Neural cell (in vitro differentiated cells): ENCODE data around the gene FITM2. TPM values are rescaled to one million over a fixed set of nuclear protein-coding genes. Genes with fewer than 3 reads are reported as not detected.

ENCODE experiments used
- H2AFZ ChIP-seq: fragments of 200-600, 300-800 bp; sonication (generic), shearing (Covaris generic); 2 replicates; pipeline ENCODE4 v1.6.0; 2014; ENCODE audit warnings: low read depth, mild to moderate bottlenecking, antibody characterized with exemption, low read length, moderate library complexity
- H3F3A ChIP-seq: fragments of 200-600 bp; shearing (Covaris generic); 2 replicates; pipeline ENCODE4 v1.6.1; 2016; ENCODE audit warnings: mild to moderate bottlenecking, moderate library complexity, mixed read lengths, antibody characterized with exemption, low read length; ENCODE audit not compliant: insufficient read depth, poor library complexity, severe bottlenecking
- H3K27ac ChIP-seq: fragments of 200-600, 300-800 bp; sonication (generic), shearing (Covaris generic); 2 replicates; pipeline ENCODE4 v1.5.1; 2014; ENCODE audit warnings: mild to moderate bottlenecking, low read length, moderate library complexity
- H3K27me3 ChIP-seq: fragments of 300-800, 200-600 bp; sonication (generic), shearing (Covaris generic); 2 replicates; pipeline ENCODE4 v1.6.0; 2014; ENCODE audit warnings: mild to moderate bottlenecking, low read depth, low read length, moderate library complexity; ENCODE audit not compliant: insufficient read depth
- H3K36me3 ChIP-seq: fragments of 300-800, 200-600 bp; sonication (generic), shearing (Covaris generic); 2 replicates; pipeline ENCODE4 v1.5.1; 2014; ENCODE audit warnings: mild to moderate bottlenecking, antibody characterized with exemption, low read length, moderate library complexity; ENCODE audit not compliant: insufficient read depth
- H3K4me2 ChIP-seq: fragments of 300-800, 200-600 bp; sonication (generic), shearing (Covaris generic); 2 replicates; pipeline ENCODE4 v1.6.0; 2014; ENCODE audit warnings: mild to moderate bottlenecking, low read length
- H3K4me3 ChIP-seq: fragments of 300-800, 200-600 bp; sonication (generic), shearing (Covaris generic); 2 replicates; pipeline ENCODE4 v1.5.1; 2014; ENCODE audit warnings: mild to moderate bottlenecking, low read length, moderate library complexity
- H3K79me2 ChIP-seq: fragments of 200-600 bp; shearing (Covaris generic); replicated peaks from 2 replicates; pipeline ENCODE4 v1.6.0; 2014; ENCODE audit warnings: mild to moderate bottlenecking, low read length, moderate library complexity; ENCODE audit not compliant: insufficient read depth
- H3K9ac ChIP-seq: fragments of 300-800, 200-600 bp; sonication (generic), shearing (Covaris generic); 2 replicates; pipeline ENCODE4 v1.6.1; 2016; ENCODE audit warnings: mild to moderate bottlenecking, low read length, mixed read lengths
- H3K9me2 ChIP-seq: fragments of 200-600 bp; shearing (Covaris generic); 2 replicates; pipeline ENCODE4 v1.6.1; 2016; ENCODE audit warnings: mild to moderate bottlenecking, low read length, mixed read lengths; ENCODE audit not compliant: insufficient read depth
- H3K9me3 ChIP-seq: fragments of 200-600, 300-800 bp; sonication (generic), shearing (Covaris generic); 2 replicates; pipeline ENCODE4 v1.6.1; 2016; ENCODE audit warnings: mild to moderate bottlenecking, mixed run types, low read length, moderate library complexity, mixed read lengths
- H4K20me1 ChIP-seq: fragments of 200-600 bp; shearing (Covaris generic); 2 replicates; pipeline ENCODE4 v1.6.1; 2016; ENCODE audit warnings: mild to moderate bottlenecking, mixed run types; ENCODE audit not compliant: insufficient read depth
- EP300 ChIP-seq: fragments of 450-650 bp; conservative IDR thresholded peaks from 2 replicates; pipeline ENCODE4 v1.6.1; 2014; ENCODE audit warnings: antibody characterized with exemption, mild to moderate bottlenecking, moderate library complexity; ENCODE audit not compliant: poor library complexity, severe bottlenecking
- EZH2 ChIP-seq: fragments of 200-600, 300-800 bp; shearing (Covaris generic), sonication (generic); IDR thresholded peaks from 2 replicates; pipeline ENCODE4 v1.6.1; 2014; ENCODE audit warnings: antibody characterized with exemption, low read length, borderline replicate concordance, mild to moderate bottlenecking; ENCODE audit not compliant: insufficient read depth, poor library complexity, severe bottlenecking
- MXI1 ChIP-seq: fragments of 450-650 bp; conservative IDR thresholded peaks from 2 replicates; pipeline ENCODE4 v1.6.1; 2014; ENCODE audit warnings: antibody characterized with exemption, mild to moderate bottlenecking; ENCODE audit not compliant: poor library complexity, severe bottlenecking
- POLR2AphosphoS5 ChIP-seq: IDR thresholded peaks from 2 replicates; pipeline ENCODE4 v1.6.1; 2012
- RAD21 ChIP-seq: fragments of 450-650 bp; conservative IDR thresholded peaks from 2 replicates; pipeline ENCODE4 v1.6.1; 2014; ENCODE audit warnings: antibody characterized with exemption, mild to moderate bottlenecking, moderate library complexity
- SMC3 ChIP-seq: fragments of 450-650 bp; conservative IDR thresholded peaks from 2 replicates; pipeline ENCODE4 v1.6.1; 2014; ENCODE audit warnings: antibody characterized with exemption, mild to moderate bottlenecking, moderate library complexity; ENCODE audit not compliant: poor library complexity
- TAF1 ChIP-seq: IDR thresholded peaks from 2 replicates; pipeline ENCODE4 v1.6.1; 2012; ENCODE audit warnings: low read depth
- polyA plus RNA-seq: library from polyadenylated mRNA; depleted of rRNA; stranded (reverse); fragments of >200 nt; gene quantifications from 2 replicates; pipeline ENCODE4 v1.2.3, GENCODE V29; 2014
- TF ChIP-seq, protein P1 (sequence below): IDR thresholded peaks from 2 replicates; pipeline ENCODE4 v1.6.1; 2012; ENCODE audit warnings: borderline replicate concordance
- TF ChIP-seq, protein P2 (sequence below): fragments of 450-650 bp; IDR thresholded peaks from 2 replicates; pipeline ENCODE4 v1.5.1; 2014; ENCODE audit warnings: antibody characterized with exemption, mild to moderate bottlenecking, moderate library complexity; ENCODE audit not compliant: poor library complexity, severe bottlenecking

FITM2 gene
- polyA plus RNA-seq, 1 donor from 2014 or later, result 5.5 TPM

DNA sequence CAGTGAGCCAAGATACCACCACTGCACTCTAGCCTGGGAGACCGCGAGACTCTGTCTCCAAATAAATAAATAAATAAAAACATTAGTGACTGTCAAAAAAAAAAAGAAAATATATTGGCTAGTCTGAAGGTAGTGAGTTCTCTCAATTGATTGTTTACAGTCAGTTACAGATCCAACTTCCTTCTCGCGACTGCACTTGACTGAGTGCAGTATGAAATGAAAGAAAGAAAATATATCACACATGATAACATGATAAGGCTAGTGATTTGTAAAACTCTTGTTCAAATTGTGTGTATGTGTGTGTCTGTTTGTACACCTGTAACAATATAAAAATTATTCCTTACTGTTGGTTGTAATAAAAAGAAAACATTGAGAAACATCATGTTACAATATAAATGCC, 33.7 kb upstream of the FITM2 start:
- Histone ChIP-seq H3F3A (no peaks in the 10 kb centered on the region), H3K4me3 (no peak overlapping the region), H4K20me1 (no peaks in the 10 kb centered on the region), H3K27me3 (no peaks in the 10 kb centered on the region), H3K79me2 (no peaks in the 10 kb centered on the region), H3K9me2 (no peaks in the 10 kb centered on the region), H3K36me3 (no peaks in the 10 kb centered on the region), H3K4me2 (no peak overlapping the region), H3K9me3 (no peaks in the 10 kb centered on the region), H3K9ac (no peak overlapping the region), H2AFZ (no peak overlapping the region), H3K27ac (no peak overlapping the region)
- TF ChIP-seq MXI1, result no peak
- TF ChIP-seq TAF1, result no peak
- TF ChIP-seq EZH2, result no peak
- TF ChIP-seq SMC3, result no peak
- TF ChIP-seq POLR2AphosphoS5, result no peak
- TF ChIP-seq, protein P1, sequence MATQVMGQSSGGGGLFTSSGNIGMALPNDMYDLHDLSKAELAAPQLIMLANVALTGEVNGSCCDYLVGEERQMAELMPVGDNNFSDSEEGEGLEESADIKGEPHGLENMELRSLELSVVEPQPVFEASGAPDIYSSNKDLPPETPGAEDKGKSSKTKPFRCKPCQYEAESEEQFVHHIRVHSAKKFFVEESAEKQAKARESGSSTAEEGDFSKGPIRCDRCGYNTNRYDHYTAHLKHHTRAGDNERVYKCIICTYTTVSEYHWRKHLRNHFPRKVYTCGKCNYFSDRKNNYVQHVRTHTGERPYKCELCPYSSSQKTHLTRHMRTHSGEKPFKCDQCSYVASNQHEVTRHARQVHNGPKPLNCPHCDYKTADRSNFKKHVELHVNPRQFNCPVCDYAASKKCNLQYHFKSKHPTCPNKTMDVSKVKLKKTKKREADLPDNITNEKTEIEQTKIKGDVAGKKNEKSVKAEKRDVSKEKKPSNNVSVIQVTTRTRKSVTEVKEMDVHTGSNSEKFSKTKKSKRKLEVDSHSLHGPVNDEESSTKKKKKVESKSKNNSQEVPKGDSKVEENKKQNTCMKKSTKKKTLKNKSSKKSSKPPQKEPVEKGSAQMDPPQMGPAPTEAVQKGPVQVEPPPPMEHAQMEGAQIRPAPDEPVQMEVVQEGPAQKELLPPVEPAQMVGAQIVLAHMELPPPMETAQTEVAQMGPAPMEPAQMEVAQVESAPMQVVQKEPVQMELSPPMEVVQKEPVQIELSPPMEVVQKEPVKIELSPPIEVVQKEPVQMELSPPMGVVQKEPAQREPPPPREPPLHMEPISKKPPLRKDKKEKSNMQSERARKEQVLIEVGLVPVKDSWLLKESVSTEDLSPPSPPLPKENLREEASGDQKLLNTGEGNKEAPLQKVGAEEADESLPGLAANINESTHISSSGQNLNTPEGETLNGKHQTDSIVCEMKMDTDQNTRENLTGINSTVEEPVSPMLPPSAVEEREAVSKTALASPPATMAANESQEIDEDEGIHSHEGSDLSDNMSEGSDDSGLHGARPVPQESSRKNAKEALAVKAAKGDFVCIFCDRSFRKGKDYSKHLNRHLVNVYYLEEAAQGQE, result no peak
- TF ChIP-seq, protein P2, sequence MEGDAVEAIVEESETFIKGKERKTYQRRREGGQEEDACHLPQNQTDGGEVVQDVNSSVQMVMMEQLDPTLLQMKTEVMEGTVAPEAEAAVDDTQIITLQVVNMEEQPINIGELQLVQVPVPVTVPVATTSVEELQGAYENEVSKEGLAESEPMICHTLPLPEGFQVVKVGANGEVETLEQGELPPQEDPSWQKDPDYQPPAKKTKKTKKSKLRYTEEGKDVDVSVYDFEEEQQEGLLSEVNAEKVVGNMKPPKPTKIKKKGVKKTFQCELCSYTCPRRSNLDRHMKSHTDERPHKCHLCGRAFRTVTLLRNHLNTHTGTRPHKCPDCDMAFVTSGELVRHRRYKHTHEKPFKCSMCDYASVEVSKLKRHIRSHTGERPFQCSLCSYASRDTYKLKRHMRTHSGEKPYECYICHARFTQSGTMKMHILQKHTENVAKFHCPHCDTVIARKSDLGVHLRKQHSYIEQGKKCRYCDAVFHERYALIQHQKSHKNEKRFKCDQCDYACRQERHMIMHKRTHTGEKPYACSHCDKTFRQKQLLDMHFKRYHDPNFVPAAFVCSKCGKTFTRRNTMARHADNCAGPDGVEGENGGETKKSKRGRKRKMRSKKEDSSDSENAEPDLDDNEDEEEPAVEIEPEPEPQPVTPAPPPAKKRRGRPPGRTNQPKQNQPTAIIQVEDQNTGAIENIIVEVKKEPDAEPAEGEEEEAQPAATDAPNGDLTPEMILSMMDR, result no peak
- no peak for TF ChIP-seq RAD21
- TF ChIP-seq EP300, result no peak

DNA sequence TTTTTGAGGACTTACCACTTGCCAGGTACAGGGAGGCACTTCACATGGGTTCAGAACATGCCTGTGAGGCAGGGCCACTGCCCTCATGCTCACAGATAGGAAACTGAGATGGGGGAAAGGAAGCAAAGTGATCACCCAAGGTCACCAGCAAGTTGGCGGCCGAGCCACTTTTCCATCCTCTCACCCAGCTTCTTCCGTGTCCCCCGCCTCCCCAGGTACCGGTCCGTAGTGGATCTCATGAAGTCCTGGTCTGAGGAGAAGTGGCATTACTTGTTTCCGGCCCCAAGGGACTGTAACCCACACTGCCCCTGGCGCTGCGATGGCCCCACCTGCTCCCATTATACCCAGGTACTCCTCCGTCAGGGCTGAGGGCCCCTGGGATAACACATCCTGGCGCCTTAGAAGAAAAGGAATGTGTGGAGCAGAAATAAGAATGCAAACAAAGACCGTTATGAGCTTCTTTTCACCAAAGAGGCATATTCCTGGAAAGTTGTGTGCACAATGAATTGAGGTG, 32.2 kb upstream of the FITM2 start:
- H2AFZ ChIP-seq, result no peak overlapping the region
- H3K4me2 ChIP-seq, result no peak overlapping the region
- no peak overlapping the region for H3K27ac ChIP-seq

More for the DNA sequence above, 32.2 kb upstream of the FITM2 start:
- Histone ChIP-seq H3K9me3 (no peaks in the 10 kb centered on the region), H3K9me2 (no peaks in the 10 kb centered on the region), H3K27me3 (no peaks in the 10 kb centered on the region), H4K20me1 (no peaks in the 10 kb centered on the region), H3F3A (no peaks in the 10 kb centered on the region), H3K79me2 (no peaks in the 10 kb centered on the region), H3K4me3 (no peak overlapping the region), H3K36me3 (no peaks in the 10 kb centered on the region), H3K9ac (no peak overlapping the region)
- TF ChIP-seq, protein P2, result no peak
- TF ChIP-seq RAD21 (no peak), SMC3 (no peak), TAF1 (no peak), EZH2 (no peak), MXI1 (no peak), POLR2AphosphoS5 (no peak), EP300 (no peak)
- TF ChIP-seq, protein P1, result no peak
